GM13976 (cell line): Measurements from ENCODE around the gene CD99L2.

Experiments used
- DNase-seq: peaks from one replicate; pipeline ENCODE4 v3.0.0; 2012; ENCODE audit warnings: low spot score
- CTCF ChIP-seq: IDR thresholded peaks from 2 replicates; pipeline ENCODE4 v1.5.1; 2012; ENCODE audit warnings: borderline replicate concordance, mild to moderate bottlenecking; ENCODE audit not compliant: insufficient read depth; ENCODE audit errors: extremely low read depth, missing control alignments, control extremely low read depth
- in situ Hi-C: fragments of 300-500 bp; cut with MboI; formaldehyde crosslinking; loops from one replicate; pipeline ENCODE4 v1.12.0; 2022; ENCODE audit warnings: low sequenced_read_pairs, mixed read lengths, inconsistent platforms; ENCODE audit not compliant: unreplicated experiment

CD99L2 gene

GRCh38 chrX:150871341-150871811 is 27.1 kb downstream of the CD99L2 start:
- in situ Hi-C loops = no loop called here
- DNase-seq = no peak
- no peak for TF ChIP-seq CTCF

- TF ChIP-seq CTCF = no peak
- DNase-seq = no peak
- in situ Hi-C loops = no loop called here
Observed at GRCh38 chrX:150870487-150871340, 27.8 kb downstream of the CD99L2 start.

GRCh38 chrX:150870029-150870428 is 28.4 kb downstream of the CD99L2 start:
- in situ Hi-C loops = no loop called here
- TF ChIP-seq CTCF = no peak
- DNase-seq = no peak

GRCh38 chrX:150869450-150869849 is 29.0 kb downstream of the CD99L2 start:
- no peak for TF ChIP-seq CTCF
- DNase-seq = no peak
- in situ Hi-C loops = no loop called here

GRCh38 chrX:150868625-150869024 is 29.8 kb downstream of the CD99L2 start:
- no peak for TF ChIP-seq CTCF
- DNase-seq = no peak
- in situ Hi-C loops = no loop called here

- TF ChIP-seq CTCF = no peak
- no peak for DNase-seq
- in situ Hi-C loops = no loop called here
Observed at GRCh38 chrX:150864127-150864526, 34.3 kb downstream of the CD99L2 start.

- no peak for DNase-seq
- TF ChIP-seq CTCF = no peak
- in situ Hi-C loops = no loop called here
Observed at GRCh38 chrX:150863191-150863590, 35.3 kb downstream of the CD99L2 start.
